BJ (cell line): ENCODE measurements around the gene POLR1G. TPM values are rescaled to one million over a fixed set of nuclear protein-coding genes. Genes with fewer than 3 reads are reported as not detected.
"Not testable (repeated sequence)": the region's sequence is repeated elsewhere in the genome, so short reads cannot be mapped to it uniquely, and the experiment has no call there.

Experiments used
- CTCF ChIA-PET: fragments of 350-600 bp; formaldehyde crosslinking; extraction: SDS; loops from one replicate; lab custom pipeline; 2021; ENCODE audit warnings: antibody characterized with exemption, inconsistent platforms; lab: Yijun Ruan, JAX
- POLR2A ChIA-PET: fragments of 300-600 bp; sonication (Branson Sonifier 250); formaldehyde crosslinking; extraction: SDS; loops from one replicate; lab custom pipeline; 2021; ENCODE audit warnings: antibody characterized with exemption; lab: Charles Lee
- DNase-seq: peaks from one replicate; pipeline ENCODE4 v3.0.0-alpha.2; 2011; ENCODE audit warnings: low read depth
- H3K27me3 ChIP-seq: 2 replicates; pipeline ENCODE4 v1.6.0; 2011; ENCODE audit warnings: low read length; ENCODE audit not compliant: control insufficient read depth, insufficient read depth
- H3K36me3 ChIP-seq: 2 replicates; pipeline ENCODE4 v1.5.1; 2011; ENCODE audit warnings: low read length; ENCODE audit not compliant: control insufficient read depth, insufficient read depth
- H3K4me3 ChIP-seq: 2 replicates; pipeline ENCODE4 v1.5.1; 2011; ENCODE audit warnings: low read depth, mild to moderate bottlenecking, control low read depth, low read length
- CTCF ChIP-seq: IDR thresholded peaks from 2 replicates; pipeline ENCODE4 v1.5.1; 2011; ENCODE audit warnings: low read depth, mild to moderate bottlenecking, control low read depth, inconsistent platforms, low read length, moderate library complexity; ENCODE audit not compliant: insufficient read depth
- polyA plus RNA-seq: library from polyadenylated mRNA; depleted of rRNA; stranded (reverse); fragments of >200 nt; gene quantifications from 2 replicates; pipeline ENCODE4 v1.2.3, GENCODE V29; 2011

Gene POLR1G
- polyA plus RNA-seq, 1 experiment: 3.0 TPM

- no peak for TF ChIP-seq CTCF
- POLR2A ChIA-PET: no interaction called here
- DNase-seq: no peak
- H3K36me3 ChIP-seq: peaks cover under 1% of the 10 kb centered on the region; the same call in 1 of the 2 replicates
- no peak overlapping the region for H3K4me3 ChIP-seq
- H3K27me3 ChIP-seq: no peaks in the 10 kb centered on the region
- CTCF ChIA-PET: interaction anchor here (1.0 kb wide), 1 partner anchor 78 kb away, joined by 3 read pairs; no protein-coding TSS in a partner anchor
These were observed 1.7 kb downstream of the POLR1G start for GRCh38 chr19:45408121-45408520.

- Histone ChIP-seq H3K36me3 (peaks cover 7% of the 10 kb centered on the region), H3K27me3 (no peaks in the 10 kb centered on the region), H3K4me3 (no peak overlapping the region)
- POLR2A ChIA-PET: no interaction called here
- no peak for DNase-seq
- TF ChIP-seq CTCF: no peak
- CTCF ChIA-PET: no interaction called here
These were observed 2.5 kb downstream of the POLR1G start for GRCh38 chr19:45408830-45409556.

GRCh38 chr19:45409557-45409920, 3.1 kb downstream of the POLR1G start:
- ChIA-PET CTCF (no interaction called here), POLR2A (no interaction called here)
- Histone ChIP-seq H3K27me3 (no peaks in the 10 kb centered on the region), H3K36me3 (peaks cover 10% of the 10 kb centered on the region), H3K4me3 (no peak overlapping the region)
- TF ChIP-seq CTCF: no peak
- DNase-seq: no peak

GRCh38 chr19:45410330-45410729, 3.9 kb downstream of the POLR1G start:
- CTCF ChIA-PET, DNase-seq, POLR2A ChIA-PET, H3K27me3 ChIP-seq, H3K4me3 ChIP-seq: not testable (repeated sequence)
- H3K36me3 ChIP-seq: peaks cover 14% of the 10 kb centered on the region

- Histone ChIP-seq H3K27me3 (no peaks in the 10 kb centered on the region), H3K4me3 (no peak overlapping the region), H3K36me3 (peaks cover 16% of the 10 kb centered on the region)
- CTCF ChIA-PET: interaction anchor here (1.2 to 1.4 kb wide), 3 partner anchors 9 to 72 kb away, joined by 4 read pairs; partner anchors contain the start of gene PPP1R13L
- POLR2A ChIA-PET: interaction anchor here (0.6 kb wide), 1 partner anchor 8 kb away, joined by 3 read pairs; no protein-coding TSS in a partner anchor
- DNase-seq: no peak
- TF ChIP-seq CTCF: no peak
These were observed 7.1 kb downstream of the POLR1G start for GRCh38 chr19:45413497-45413896.
